NB4 (cell line): Measurements from ENCODE around the gene CORO6.

ENCODE experiments used
- DNase-seq: peaks from one replicate; pipeline ENCODE4 v3.0.0; 2010; ENCODE audit warnings: low read depth
- H3K4me3 ChIP-seq: one replicate; pipeline ENCODE4 v1.5.1; 2011; ENCODE audit warnings: mild to moderate bottlenecking, low read depth, low read length, moderate library complexity
- CTCF ChIP-seq: IDR thresholded peaks from one replicate; pipeline ENCODE4 v1.5.1; 2012; ENCODE audit warnings: low read depth, low read length
- MAX ChIP-seq: IDR thresholded peaks from 2 replicates; pipeline ENCODE4 v1.6.1; 2011; ENCODE audit warnings: low read depth, low read length
- MYC ChIP-seq: IDR thresholded peaks from 2 replicates; pipeline ENCODE4 v1.6.1; 2011; ENCODE audit warnings: low read depth, low read length
- POLR2A ChIP-seq: IDR thresholded peaks from 2 replicates; pipeline ENCODE4 v1.6.1; 2011; ENCODE audit warnings: mild to moderate bottlenecking; ENCODE audit not compliant: insufficient read length; ENCODE audit errors: extremely low read depth

Gene CORO6

GRCh38 chr17:29588562-29589411, 33.9 kb downstream of the CORO6 start:
- peak; percentile 69 for TF ChIP-seq MAX
- TF ChIP-seq MYC, result peak; percentile 46; the same call in 1 of the 2 replicates
- TF ChIP-seq CTCF, result no peak
- TF ChIP-seq POLR2A, result no peak
- peak; percentile 69 for DNase-seq
- H3K4me3 ChIP-seq, result peak overlapping the region; percentile 75

- H3K4me3 ChIP-seq, result peak overlapping the region; percentile 75
Measured at GRCh38 chr17:29588017-29588561, 34.6 kb downstream of the CORO6 start.

GRCh38 chr17:29587591-29587990, 35.1 kb downstream of the CORO6 start:
- H3K4me3 ChIP-seq, result peak overlapping the region; percentile 75
- DNase-seq, result no peak
- no peak for TF ChIP-seq POLR2A
- TF ChIP-seq MYC, result no peak
- no peak for TF ChIP-seq MAX
- no peak for TF ChIP-seq CTCF

More at GRCh38 chr17:29588017-29588561, 34.6 kb downstream of the CORO6 start:
- no peak for TF ChIP-seq CTCF
- TF ChIP-seq MYC, result no peak
- TF ChIP-seq POLR2A, result no peak
- TF ChIP-seq MAX, result no peak
- no peak for DNase-seq

- no peak for DNase-seq
- TF ChIP-seq MYC (no peak), POLR2A (no peak)
- peak overlapping the region; percentile 75 for H3K4me3 ChIP-seq
Measured at GRCh38 chr17:29586676-29587469, 35.8 kb downstream of the CORO6 start.

- TF ChIP-seq POLR2A, result no peak
- peak; percentile 50 for TF ChIP-seq CTCF
- H3K4me3 ChIP-seq, result no peak overlapping the region
- DNase-seq, result no peak
Measured at GRCh38 chr17:29585080-29585751, 37.5 kb downstream of the CORO6 start.

GRCh38 chr17:29584452-29585079, 38.1 kb downstream of the CORO6 start:
- DNase-seq, result peak; percentile 44
- H3K4me3 ChIP-seq, result no peak overlapping the region
- TF ChIP-seq POLR2A (no peak), MAX (no peak)
